ENCODE data around the gene CPVL.

Gene CPVL

GRCh38 chr7:29154076-29154475 lies 7.7 kb upstream of the CPVL start:
- Histone ChIP-seq H3K4me1 (ENCODE audit: control insufficient read depth, insufficient read depth, low read length) (peaks cover 12% of the 10 kb centered on the region), H3K36me3 (ENCODE audit: control insufficient read depth, insufficient read depth, low read length) (no peaks in the 10 kb centered on the region; the same call in 1 of the 2 replicates), H3K27ac (ENCODE audit: low read depth, low read length) (no peak overlapping the region), H3K9ac (ENCODE audit: low read depth, low read length) (no peak overlapping the region), H3K9me3 (ENCODE audit: control insufficient read depth, insufficient read depth, low read length) (no peaks in the 10 kb centered on the region), H3K4me3 (ENCODE audit: low read depth, low read length) (no peak overlapping the region), H3K27me3 (ENCODE audit: control insufficient read depth, insufficient read depth, low read length) (no peaks in the 10 kb centered on the region)

- Histone ChIP-seq H3K27me3 (ENCODE audit: control insufficient read depth, insufficient read depth, low read length) (peaks cover 10% of the 10 kb centered on the region), H3K4me1 (ENCODE audit: control insufficient read depth, insufficient read depth, low read length) (peaks cover 8% of the 10 kb centered on the region; the same call in 1 of the 2 replicates), H3K27ac (ENCODE audit: low read depth, low read length) (no peak overlapping the region), H3K9ac (ENCODE audit: low read depth, low read length) (no peak overlapping the region), H3K36me3 (ENCODE audit: control insufficient read depth, insufficient read depth, low read length) (no peaks in the 10 kb centered on the region; the same call in 1 of the 2 replicates), H3K9me3 (ENCODE audit: control insufficient read depth, insufficient read depth, low read length) (no peaks in the 10 kb centered on the region), H3K4me3 (ENCODE audit: low read depth, low read length) (no peak overlapping the region)
These were observed 4.5 kb upstream of the CPVL start for GRCh38 chr7:29150856-29151255.

- Histone ChIP-seq H3K27me3 (ENCODE audit: control insufficient read depth, insufficient read depth, low read length) (peaks cover 17% of the 10 kb centered on the region), H3K4me1 (ENCODE audit: control insufficient read depth, insufficient read depth, low read length) (peaks cover 8% of the 10 kb centered on the region; the same call in 1 of the 2 replicates), H3K36me3 (ENCODE audit: control insufficient read depth, insufficient read depth, low read length) (no peaks in the 10 kb centered on the region; the same call in 1 of the 2 replicates), H3K9ac (ENCODE audit: low read depth, low read length) (no peak overlapping the region), H3K9me3 (ENCODE audit: control insufficient read depth, insufficient read depth, low read length) (no peaks in the 10 kb centered on the region), H3K4me3 (ENCODE audit: low read depth, low read length) (no peak overlapping the region), H3K27ac (ENCODE audit: low read depth, low read length) (no peak overlapping the region)
These were observed 2.7 kb upstream of the CPVL start for GRCh38 chr7:29149036-29149435.

GRCh38 chr7:29147821-29148220 lies 1.5 kb upstream of the CPVL start:
- no peaks in the 10 kb centered on the region; the same call in 1 of the 2 replicates for H3K36me3 ChIP-seq (ENCODE audit: control insufficient read depth, insufficient read depth, low read length)
- no peak overlapping the region for H3K27ac ChIP-seq (ENCODE audit: low read depth, low read length)
- no peak overlapping the region for H3K9ac ChIP-seq (ENCODE audit: low read depth, low read length)
- H3K9me3 ChIP-seq (ENCODE audit: control insufficient read depth, insufficient read depth, low read length), result no peaks in the 10 kb centered on the region
- no peak overlapping the region for H3K4me3 ChIP-seq (ENCODE audit: low read depth, low read length)
- H3K27me3 ChIP-seq (ENCODE audit: control insufficient read depth, insufficient read depth, low read length), result peaks cover 17% of the 10 kb centered on the region
- peaks cover 8% of the 10 kb centered on the region; the same call in 1 of the 2 replicates for H3K4me1 ChIP-seq (ENCODE audit: control insufficient read depth, insufficient read depth, low read length)

- Histone ChIP-seq H3K9me3 (ENCODE audit: control insufficient read depth, insufficient read depth, low read length) (no peaks in the 10 kb centered on the region), H3K36me3 (ENCODE audit: control insufficient read depth, insufficient read depth, low read length) (no peaks in the 10 kb centered on the region; the same call in 1 of the 2 replicates), H3K27ac (ENCODE audit: low read depth, low read length) (no peak overlapping the region), H3K9ac (ENCODE audit: low read depth, low read length) (no peak overlapping the region), H3K4me1 (ENCODE audit: control insufficient read depth, insufficient read depth, low read length) (peaks cover 8% of the 10 kb centered on the region; the same call in 1 of the 2 replicates), H3K27me3 (ENCODE audit: control insufficient read depth, insufficient read depth, low read length) (peaks cover 17% of the 10 kb centered on the region), H3K4me3 (ENCODE audit: low read depth, low read length) (peak overlapping the region; percentile 82)
These were observed 712 bp upstream of the CPVL start for GRCh38 chr7:29146888-29147609.

GRCh38 chr7:29145553-29146056 lies 732 bp downstream of the CPVL start:
- Histone ChIP-seq H3K36me3 (ENCODE audit: control insufficient read depth, insufficient read depth, low read length) (no peaks in the 10 kb centered on the region; the same call in 1 of the 2 replicates), H3K27ac (ENCODE audit: low read depth, low read length) (no peak overlapping the region), H3K9ac (ENCODE audit: low read depth, low read length) (0 out of 2 replicates have a peak overlapping the region, but pooled peaks have one; percentile 54), H3K9me3 (ENCODE audit: control insufficient read depth, insufficient read depth, low read length) (no peaks in the 10 kb centered on the region), H3K27me3 (ENCODE audit: control insufficient read depth, insufficient read depth, low read length) (peaks cover 17% of the 10 kb centered on the region), H3K4me1 (ENCODE audit: control insufficient read depth, insufficient read depth, low read length) (peaks cover 8% of the 10 kb centered on the region; the same call in 1 of the 2 replicates), H3K4me3 (ENCODE audit: low read depth, low read length) (peak overlapping the region; percentile 82)

- H3K9ac ChIP-seq (ENCODE audit: low read depth, low read length), result no peak overlapping the region
- no peak overlapping the region for H3K4me3 ChIP-seq (ENCODE audit: low read depth, low read length)
- no peak overlapping the region for H3K27ac ChIP-seq (ENCODE audit: low read depth, low read length)
- no peaks in the 10 kb centered on the region for H3K36me3 ChIP-seq (ENCODE audit: control insufficient read depth, insufficient read depth, low read length)
- no peaks in the 10 kb centered on the region for H3K9me3 ChIP-seq (ENCODE audit: control insufficient read depth, insufficient read depth, low read length)
- H3K27me3 ChIP-seq (ENCODE audit: control insufficient read depth, insufficient read depth, low read length), result peaks cover 17% of the 10 kb centered on the region
- peaks cover 8% of the 10 kb centered on the region; the same call in 1 of the 2 replicates for H3K4me1 ChIP-seq (ENCODE audit: control insufficient read depth, insufficient read depth, low read length)
These were observed 2.6 kb downstream of the CPVL start for GRCh38 chr7:29143751-29144150.

GRCh38 chr7:29142021-29142727 lies 4.2 kb downstream of the CPVL start:
- Histone ChIP-seq H3K9ac (ENCODE audit: low read depth, low read length) (no peak overlapping the region), H3K4me1 (ENCODE audit: control insufficient read depth, insufficient read depth, low read length) (peaks cover 8% of the 10 kb centered on the region; the same call in 1 of the 2 replicates), H3K27me3 (ENCODE audit: control insufficient read depth, insufficient read depth, low read length) (peaks cover 17% of the 10 kb centered on the region)

GRCh38 chr7:29140873-29141468 lies 5.4 kb downstream of the CPVL start:
- Histone ChIP-seq H3K27ac (ENCODE audit: low read depth, low read length) (no peak overlapping the region), H3K9ac (ENCODE audit: low read depth, low read length) (no peak overlapping the region), H3K4me1 (ENCODE audit: control insufficient read depth, insufficient read depth, low read length) (no peaks in the 10 kb centered on the region), H3K27me3 (ENCODE audit: control insufficient read depth, insufficient read depth, low read length) (peaks cover 9% of the 10 kb centered on the region), H3K9me3 (ENCODE audit: control insufficient read depth, insufficient read depth, low read length) (no peaks in the 10 kb centered on the region), H3K36me3 (ENCODE audit: control insufficient read depth, insufficient read depth, low read length) (no peaks in the 10 kb centered on the region), H3K4me3 (ENCODE audit: low read depth, low read length) (no peak overlapping the region)

More at GRCh38 chr7:29142021-29142727, 4.2 kb downstream of the CPVL start:
- no peaks in the 10 kb centered on the region for H3K9me3 ChIP-seq (ENCODE audit: control insufficient read depth, insufficient read depth, low read length)
- H3K4me3 ChIP-seq (ENCODE audit: low read depth, low read length), result no peak overlapping the region
- H3K27ac ChIP-seq (ENCODE audit: low read depth, low read length), result no peak overlapping the region
- no peaks in the 10 kb centered on the region for H3K36me3 ChIP-seq (ENCODE audit: control insufficient read depth, insufficient read depth, low read length)

- no peak overlapping the region for H3K27ac ChIP-seq (ENCODE audit: low read depth, low read length)
- H3K9me3 ChIP-seq (ENCODE audit: control insufficient read depth, insufficient read depth, low read length), result no peaks in the 10 kb centered on the region
- H3K9ac ChIP-seq (ENCODE audit: low read depth, low read length), result no peak overlapping the region
- H3K4me1 ChIP-seq (ENCODE audit: control insufficient read depth, insufficient read depth, low read length), result no peaks in the 10 kb centered on the region
- no peaks in the 10 kb centered on the region for H3K27me3 ChIP-seq (ENCODE audit: control insufficient read depth, insufficient read depth, low read length)
- H3K4me3 ChIP-seq (ENCODE audit: low read depth, low read length), result no peak overlapping the region
- no peaks in the 10 kb centered on the region for H3K36me3 ChIP-seq (ENCODE audit: control insufficient read depth, insufficient read depth, low read length)
These were observed 6.5 kb downstream of the CPVL start for GRCh38 chr7:29139796-29140195.
